GM23338 (cell line): ENCODE measurements around the gene SNAPC1. TPM values are rescaled to one million over a fixed set of nuclear protein-coding genes. Genes with fewer than 3 reads are reported as not detected.

Experiments
- ATAC-seq: fragments of 200-7000 bp; cut with Tn5 transposase; 3 replicates; pipeline ENCODE4 v1.9.1; 2020
- DNase-seq: peaks from one replicate; pipeline ENCODE4 v3.0.0-alpha.2; 2015; ENCODE audit warnings: low spot score
- H2AFZ ChIP-seq: fragments of 200-600 bp; sonication (generic); 2 replicates; pipeline ENCODE4 v1.8.0; 2016; ENCODE audit warnings: antibody characterized with exemption, mild to moderate bottlenecking, moderate library complexity
- H3F3A ChIP-seq: fragments of 200-600 bp; sonication (generic); replicated peaks from 2 replicates; pipeline ENCODE4 v1.8.0; 2017; ENCODE audit warnings: antibody characterized with exemption, mixed run types, low read depth
- H3K27ac ChIP-seq: fragments of 200-600 bp; sonication (generic); 2 replicates; pipeline ENCODE4 v1.6.1; 2016; ENCODE audit warnings: low read depth
- H3K27me3 ChIP-seq: fragments of 200-600 bp; sonication (generic); 2 replicates; pipeline ENCODE4 v1.8.0; 2016; ENCODE audit warnings: mild to moderate bottlenecking, mixed run types, moderate library complexity; ENCODE audit not compliant: insufficient read depth
- H3K36me3 ChIP-seq: fragments of 200-600 bp; sonication (generic); 2 replicates; pipeline ENCODE4 v1.8.0; 2016; ENCODE audit warnings: mild to moderate bottlenecking; ENCODE audit not compliant: insufficient read depth
- H3K4me1 ChIP-seq: fragments of 200-600 bp; sonication (generic); 2 replicates; pipeline ENCODE4 v1.8.0; 2016; ENCODE audit warnings: mild to moderate bottlenecking, moderate library complexity; ENCODE audit not compliant: insufficient read depth
- H3K4me2 ChIP-seq: fragments of 200-600 bp; sonication (generic); 2 replicates; pipeline ENCODE4 v1.7.1; 2017; ENCODE audit warnings: mixed run types
- H3K4me3 ChIP-seq: fragments of 200-600 bp; sonication (generic); 2 replicates; pipeline ENCODE4 v1.6.1; 2016; ENCODE audit warnings: mixed run types
- H3K79me2 ChIP-seq: fragments of 200-600 bp; sonication (generic); replicated peaks from 2 replicates; pipeline ENCODE4 v1.8.0; 2017; ENCODE audit warnings: mild to moderate bottlenecking; ENCODE audit not compliant: insufficient read depth
- H3K9me2 ChIP-seq: fragments of 200-600 bp; sonication (generic); 2 replicates; pipeline ENCODE4 v1.8.0; 2017; ENCODE audit not compliant: insufficient read depth
- H4K20me1 ChIP-seq: fragments of 200-600 bp; sonication (generic); replicated peaks from 2 replicates; pipeline ENCODE4 v1.8.0; 2017; ENCODE audit warnings: mild to moderate bottlenecking; ENCODE audit not compliant: insufficient read depth
- H3K27ac Mint-ChIP-seq: 2 replicates; pipeline ENCODE4 v1.8.0; 2020; ENCODE audit warnings: inconsistent platforms, mild to moderate bottlenecking, moderate library complexity, mixed read lengths
- H3K27me3 Mint-ChIP-seq: 3 replicates; pipeline ENCODE4 v1.8.0; 2022; ENCODE audit warnings: low read depth, mild to moderate bottlenecking, moderate library complexity, mixed read lengths, inconsistent platforms; ENCODE audit not compliant: insufficient read depth, poor library complexity
- H3K36me3 Mint-ChIP-seq: 3 replicates; pipeline ENCODE4 v1.8.0; 2021; ENCODE audit warnings: low read depth, mild to moderate bottlenecking, inconsistent platforms, moderate library complexity, mixed read lengths
- H3K4me1 Mint-ChIP-seq: 3 replicates; pipeline ENCODE4 v1.8.0; 2020; ENCODE audit warnings: mild to moderate bottlenecking, inconsistent platforms, mixed read lengths
- H3K4me3 Mint-ChIP-seq: 3 replicates; pipeline ENCODE4 v1.8.0; 2021; ENCODE audit warnings: moderate library complexity, mild to moderate bottlenecking, inconsistent platforms, mixed read lengths
- H3K9me3 Mint-ChIP-seq: 3 replicates; pipeline ENCODE4 v1.8.0; 2020; ENCODE audit warnings: moderate library complexity, mild to moderate bottlenecking, inconsistent platforms, mixed read lengths
- CREB1 ChIP-seq: fragments of 250-450 bp; sonication (Bioruptor Pico); IDR thresholded peaks from 2 replicates; pipeline ENCODE4 v1.5.0; 2020; ENCODE audit warnings: low read depth, mild to moderate bottlenecking, moderate library complexity
- CTCF ChIP-seq, 2 experiments: fragments of 200-600 bp in 1 of 2; sonication (generic) in 1 of 2; conservative IDR thresholded peaks; 2 replicates each; pipeline versions ENCODE4 v1.5.1 to v1.6.1; 2016 to 2017; ENCODE audit warnings: antibody characterized with exemption in 2 of 2, low read depth in 2 of 2, mild to moderate bottlenecking in 2 of 2, moderate library complexity in 1 of 2
- ETS1 ChIP-seq: IDR thresholded peaks from 2 replicates; pipeline ENCODE4 v1.6.1; 2016; ENCODE audit warnings: antibody characterized with exemption
- EZH2 ChIP-seq: fragments of 200-600 bp; sonication (generic); IDR thresholded peaks from one replicate; pipeline ENCODE4 v1.8.0; 2017; ENCODE audit warnings: antibody characterized with exemption, mild to moderate bottlenecking, low read depth; ENCODE audit not compliant: unreplicated experiment
- EZH2phosphoT487 ChIP-seq: fragments of 200-600 bp; sonication (generic); IDR thresholded peaks from one replicate; pipeline ENCODE4 v1.8.1; 2018; ENCODE audit warnings: antibody characterized with exemption; ENCODE audit not compliant: unreplicated experiment
- JUNB ChIP-seq: IDR thresholded peaks from one replicate; pipeline ENCODE4 v1.6.1; 2016; ENCODE audit warnings: antibody characterized with exemption; ENCODE audit not compliant: unreplicated experiment
- NANOG ChIP-seq: IDR thresholded peaks from 2 replicates; pipeline ENCODE4 v1.6.1; 2016; ENCODE audit warnings: antibody characterized with exemption, borderline replicate concordance
- POLR2AphosphoS5 ChIP-seq: IDR thresholded peaks from 2 replicates; pipeline ENCODE4 v1.6.1; 2016; ENCODE audit warnings: antibody characterized with exemption, low read depth
- STAT1 ChIP-seq: IDR thresholded peaks from one replicate; pipeline ENCODE4 v1.6.1; 2016; ENCODE audit warnings: antibody characterized with exemption; ENCODE audit not compliant: unreplicated experiment
- ZNF114 ChIP-seq: fragments of 250-450 bp; sonication (Bioruptor Pico); IDR thresholded peaks from 2 replicates; pipeline ENCODE4 v1.5.0; 2020; ENCODE audit warnings: mild to moderate bottlenecking, moderate library complexity
- ZNF331 ChIP-seq: fragments of 250-450 bp; sonication (Bioruptor Pico); IDR thresholded peaks from 2 replicates; pipeline ENCODE4 v1.5.0; 2020; ENCODE audit warnings: low read depth, mild to moderate bottlenecking, moderate library complexity
- ZNF462 ChIP-seq: fragments of 250-450 bp; sonication (Bioruptor Pico); IDR thresholded peaks from 2 replicates; pipeline ENCODE4 v1.5.0; 2020; ENCODE audit warnings: mild to moderate bottlenecking, moderate library complexity
- polyA plus RNA-seq: library from polyadenylated mRNA; unstranded; fragments of >200 nt; fragmentation: Nextera tagmentation; extraction: Ambion mirVana; gene quantifications from 2 replicates; pipeline ENCODE4 v1.2.1, GENCODE V29; 2016
- total RNA-seq: library from RNA; depleted of rRNA; stranded (reverse); fragments of >200 nt; shearing (Covaris generic); gene quantifications from 2 replicates; pipeline ENCODE4 v1.2.3, GENCODE V29; 2014
- TF ChIP-seq, protein P1 (sequence below): IDR thresholded peaks from one replicate; pipeline ENCODE4 v1.6.1; 2018; ENCODE audit warnings: antibody characterized with exemption; ENCODE audit not compliant: unreplicated experiment

SNAPC1 gene
- total and polyA plus RNA-seq, 2 experiments from 2014 or later = 14.8 to 33.4 TPM

DNA sequence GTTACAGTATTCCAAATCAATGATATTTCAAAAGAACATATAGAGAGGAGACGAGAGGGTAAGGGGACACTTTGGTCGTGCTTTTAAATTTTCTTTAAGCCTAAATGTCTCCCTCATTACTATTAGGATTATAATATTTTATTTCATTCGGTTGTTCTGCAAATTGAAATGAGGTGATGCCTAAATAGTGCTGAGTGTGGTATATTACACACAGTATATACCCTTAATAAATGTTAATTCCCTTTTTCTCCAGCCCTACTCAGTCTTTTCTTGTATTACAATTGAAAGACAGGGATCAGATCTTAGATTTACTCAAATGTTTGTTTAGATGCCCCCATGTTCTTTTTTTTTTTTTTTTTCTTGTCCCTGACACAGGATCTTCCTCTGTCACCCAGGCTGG lies 7.7 kb downstream of the SNAPC1 start:
- Mint-ChIP-seq H3K36me3 (peaks cover 59% of the 10 kb centered on the region), H3K9me3 (no peaks in the 10 kb centered on the region), H3K4me3 (no peak overlapping the region), H3K27me3 (no peaks in the 10 kb centered on the region), H3K27ac (no peak overlapping the region), H3K4me1 (peaks cover 13% of the 10 kb centered on the region)
- H4K20me1 ChIP-seq = no peaks in the 10 kb centered on the region; the same call in 1 of the 2 replicates
- ATAC-seq (no peak), DNase-seq (no peak)
- no peaks in the 10 kb centered on the region for H3F3A ChIP-seq
- peaks cover 14% of the 10 kb centered on the region for H3K4me1 ChIP-seq
- no peaks in the 10 kb centered on the region for H3K9me2 ChIP-seq
- H3K79me2 ChIP-seq = peaks cover 43% of the 10 kb centered on the region
- peaks cover 36% of the 10 kb centered on the region; the same call in 1 of the 2 replicates for H3K36me3 ChIP-seq
- TF ChIP-seq ZNF114 (CRISPR knock-in tag) (no peak), EZH2phosphoT487 (no peak), ZNF462 (CRISPR knock-in tag) (no peak), ETS1 (no peak), STAT1 (no peak), JUNB (no peak), EZH2 (no peak), ZNF331 (CRISPR knock-in tag) (no peak), CTCF (conservative IDR thresholded peaks at IDR 0.05; ENCODE audit: low read depth in 2 of 2) (no peak), CREB1 (CRISPR knock-in tag) (no peak), POLR2AphosphoS5 (no peak), NANOG (no peak)
- TF ChIP-seq, protein P1, sequence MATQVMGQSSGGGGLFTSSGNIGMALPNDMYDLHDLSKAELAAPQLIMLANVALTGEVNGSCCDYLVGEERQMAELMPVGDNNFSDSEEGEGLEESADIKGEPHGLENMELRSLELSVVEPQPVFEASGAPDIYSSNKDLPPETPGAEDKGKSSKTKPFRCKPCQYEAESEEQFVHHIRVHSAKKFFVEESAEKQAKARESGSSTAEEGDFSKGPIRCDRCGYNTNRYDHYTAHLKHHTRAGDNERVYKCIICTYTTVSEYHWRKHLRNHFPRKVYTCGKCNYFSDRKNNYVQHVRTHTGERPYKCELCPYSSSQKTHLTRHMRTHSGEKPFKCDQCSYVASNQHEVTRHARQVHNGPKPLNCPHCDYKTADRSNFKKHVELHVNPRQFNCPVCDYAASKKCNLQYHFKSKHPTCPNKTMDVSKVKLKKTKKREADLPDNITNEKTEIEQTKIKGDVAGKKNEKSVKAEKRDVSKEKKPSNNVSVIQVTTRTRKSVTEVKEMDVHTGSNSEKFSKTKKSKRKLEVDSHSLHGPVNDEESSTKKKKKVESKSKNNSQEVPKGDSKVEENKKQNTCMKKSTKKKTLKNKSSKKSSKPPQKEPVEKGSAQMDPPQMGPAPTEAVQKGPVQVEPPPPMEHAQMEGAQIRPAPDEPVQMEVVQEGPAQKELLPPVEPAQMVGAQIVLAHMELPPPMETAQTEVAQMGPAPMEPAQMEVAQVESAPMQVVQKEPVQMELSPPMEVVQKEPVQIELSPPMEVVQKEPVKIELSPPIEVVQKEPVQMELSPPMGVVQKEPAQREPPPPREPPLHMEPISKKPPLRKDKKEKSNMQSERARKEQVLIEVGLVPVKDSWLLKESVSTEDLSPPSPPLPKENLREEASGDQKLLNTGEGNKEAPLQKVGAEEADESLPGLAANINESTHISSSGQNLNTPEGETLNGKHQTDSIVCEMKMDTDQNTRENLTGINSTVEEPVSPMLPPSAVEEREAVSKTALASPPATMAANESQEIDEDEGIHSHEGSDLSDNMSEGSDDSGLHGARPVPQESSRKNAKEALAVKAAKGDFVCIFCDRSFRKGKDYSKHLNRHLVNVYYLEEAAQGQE = no peak
- no peak overlapping the region for H3K4me3 ChIP-seq
- no peaks in the 10 kb centered on the region for H3K27me3 ChIP-seq
- H2AFZ ChIP-seq = no peak overlapping the region
- H3K4me2 ChIP-seq = no peak overlapping the region
- no peak overlapping the region for H3K27ac ChIP-seq
